Uterus (tissue), 2 donors: ENCODE measurements around the gene CAMTA1.

Experiments
- CTCF ChIP-seq, 4 experiments: fragments of 200-600 bp in 2 of 4; fragments of 450-650 bp in 2 of 4; sonication (generic) in 2 of 4; IDR thresholded peaks; one replicate each; pipeline ENCODE4 v1.5.1; 2016 to 2019; ENCODE audit warnings: antibody characterized with exemption in 4 of 4, mild to moderate bottlenecking in 2 of 4, moderate library complexity in 1 of 4
- POLR2A ChIP-seq, 2 donors: fragments of 450-650 bp; IDR thresholded peaks; one replicate each; pipeline ENCODE4 v1.6.1; 2016; ENCODE audit warnings: antibody characterized with exemption in 2 of 2, mild to moderate bottlenecking in 1 of 2, moderate library complexity in 1 of 2

- TF ChIP-seq CTCF (IDR thresholded peaks at IDR 0.05) (no peak), POLR2A (IDR thresholded peaks at IDR 0.05) (no peak)
These were observed 586.7 kb downstream of the CAMTA1 start for GRCh38 chr1:7371926-7372325.
